NB4 (cell line): ENCODE measurements around the gene SLC66A3.

ENCODE experiments used
- CTCF ChIP-seq: IDR thresholded peaks from one replicate; pipeline ENCODE4 v1.5.1; 2012; ENCODE audit warnings: low read depth, low read length
- MAX ChIP-seq: IDR thresholded peaks from 2 replicates; pipeline ENCODE4 v1.6.1; 2011; ENCODE audit warnings: low read depth, low read length

- TF ChIP-seq CTCF (no peak), MAX (no peak)
These were observed 46.3 kb upstream of the SLC66A3 start for GRCh38 chr2:11109002-11109401.
